Endothelial cell (in vitro differentiated cells): Measurements from ENCODE around the gene DVL1. TPM values are rescaled to one million over a fixed set of nuclear protein-coding genes. Genes with fewer than 3 reads are reported as not detected.

Experiments
- DNase-seq: peaks from one replicate; pipeline ENCODE4 v3.0.0; 2021; ENCODE audit warnings: low spot score
- H3K27ac Mint-ChIP-seq: one replicate; pipeline ENCODE4 v1.8.0; 2021; ENCODE audit warnings: mixed read lengths, inconsistent platforms; ENCODE audit not compliant: unreplicated experiment
- H3K27me3 Mint-ChIP-seq: one replicate; pipeline ENCODE4 v1.8.0; 2021; ENCODE audit warnings: mild to moderate bottlenecking, moderate library complexity, mixed read lengths, inconsistent platforms; ENCODE audit not compliant: unreplicated experiment
- H3K36me3 Mint-ChIP-seq: one replicate; pipeline ENCODE4 v1.8.0; 2021; ENCODE audit warnings: mild to moderate bottlenecking, low read depth, mixed read lengths, inconsistent platforms; ENCODE audit not compliant: unreplicated experiment
- H3K4me1 Mint-ChIP-seq: one replicate; pipeline ENCODE4 v1.8.0; 2021; ENCODE audit warnings: mild to moderate bottlenecking, mixed read lengths, inconsistent platforms; ENCODE audit not compliant: unreplicated experiment
- H3K4me3 Mint-ChIP-seq: one replicate; pipeline ENCODE4 v1.8.0; 2021; ENCODE audit warnings: mild to moderate bottlenecking, mixed read lengths, inconsistent platforms; ENCODE audit not compliant: unreplicated experiment
- H3K9me3 Mint-ChIP-seq: one replicate; pipeline ENCODE4 v1.8.0; 2021; ENCODE audit warnings: mixed read lengths, inconsistent platforms; ENCODE audit not compliant: unreplicated experiment
- CTCF ChIP-seq: fragments of 200-600 bp; sonication (generic); IDR thresholded peaks from one replicate; pipeline ENCODE4 v1.5.0; 2021; ENCODE audit warnings: antibody characterized with exemption; ENCODE audit not compliant: unreplicated experiment
- total RNA-seq: library from RNA; stranded (reverse); fragmentation: NEBNext Ultra II Directional; extraction: Animal tissue kit (Norgen Biotek cat#: 25700); gene quantifications from one replicate; pipeline ENCODE4 v1.2.1, GENCODE V29; 2021; ENCODE audit not compliant: unreplicated experiment

DVL1 gene
- total RNA-seq, 1 donor from 2014 or later = 26.7 TPM

GRCh38 chr1:1302951-1303509, 46.2 kb downstream of the DVL1 start:
- Mint-ChIP-seq H3K36me3 (no peaks in the 10 kb centered on the region), H3K27ac (no peak overlapping the region), H3K27me3 (peaks cover 10% of the 10 kb centered on the region), H3K9me3 (no peaks in the 10 kb centered on the region), H3K4me3 (no peak overlapping the region), H3K4me1 (peaks cover 15% of the 10 kb centered on the region)
- no peak for TF ChIP-seq CTCF
- no peak for DNase-seq

DNA sequence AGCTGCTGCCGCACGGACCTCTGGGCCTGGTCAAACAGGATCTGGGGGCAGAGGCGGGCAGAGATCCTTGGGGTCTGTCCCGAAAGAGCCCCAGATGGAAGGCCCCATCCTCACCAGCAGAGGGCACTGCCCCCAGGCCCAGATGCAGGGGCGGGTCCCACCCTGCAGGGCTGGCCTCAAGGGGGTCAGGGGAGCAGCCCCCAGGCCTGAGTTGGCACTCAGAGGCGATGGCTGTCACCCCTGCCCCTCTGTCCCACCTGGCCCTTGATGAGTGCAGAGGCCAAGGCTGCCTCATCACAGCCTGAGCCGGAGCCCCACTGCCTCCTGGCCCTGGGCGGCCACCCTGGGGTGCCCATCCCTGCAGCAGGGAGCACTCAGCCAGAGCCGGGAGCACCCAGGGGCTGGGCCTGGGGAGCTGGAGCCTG, 47.2 kb downstream of the DVL1 start:
- H3K27ac Mint-ChIP-seq = no peak overlapping the region
- H3K9me3 Mint-ChIP-seq = no peaks in the 10 kb centered on the region
- peak; percentile 71 for TF ChIP-seq CTCF
- peak; percentile 52 for DNase-seq
- no peaks in the 10 kb centered on the region for H3K36me3 Mint-ChIP-seq
- H3K27me3 Mint-ChIP-seq = peaks cover 10% of the 10 kb centered on the region
- H3K4me3 Mint-ChIP-seq = no peak overlapping the region
- peaks cover 14% of the 10 kb centered on the region for H3K4me1 Mint-ChIP-seq

GRCh38 chr1:1300352-1300739, 48.9 kb downstream of the DVL1 start:
- peaks cover 2% of the 10 kb centered on the region for H3K4me1 Mint-ChIP-seq
- H3K36me3 Mint-ChIP-seq = no peaks in the 10 kb centered on the region
- H3K9me3 Mint-ChIP-seq = no peaks in the 10 kb centered on the region
- no peak overlapping the region for H3K27ac Mint-ChIP-seq
- DNase-seq = no peak
- no peak overlapping the region for H3K4me3 Mint-ChIP-seq
- peaks cover 8% of the 10 kb centered on the region for H3K27me3 Mint-ChIP-seq
- TF ChIP-seq CTCF = peak; percentile 36

DNA sequence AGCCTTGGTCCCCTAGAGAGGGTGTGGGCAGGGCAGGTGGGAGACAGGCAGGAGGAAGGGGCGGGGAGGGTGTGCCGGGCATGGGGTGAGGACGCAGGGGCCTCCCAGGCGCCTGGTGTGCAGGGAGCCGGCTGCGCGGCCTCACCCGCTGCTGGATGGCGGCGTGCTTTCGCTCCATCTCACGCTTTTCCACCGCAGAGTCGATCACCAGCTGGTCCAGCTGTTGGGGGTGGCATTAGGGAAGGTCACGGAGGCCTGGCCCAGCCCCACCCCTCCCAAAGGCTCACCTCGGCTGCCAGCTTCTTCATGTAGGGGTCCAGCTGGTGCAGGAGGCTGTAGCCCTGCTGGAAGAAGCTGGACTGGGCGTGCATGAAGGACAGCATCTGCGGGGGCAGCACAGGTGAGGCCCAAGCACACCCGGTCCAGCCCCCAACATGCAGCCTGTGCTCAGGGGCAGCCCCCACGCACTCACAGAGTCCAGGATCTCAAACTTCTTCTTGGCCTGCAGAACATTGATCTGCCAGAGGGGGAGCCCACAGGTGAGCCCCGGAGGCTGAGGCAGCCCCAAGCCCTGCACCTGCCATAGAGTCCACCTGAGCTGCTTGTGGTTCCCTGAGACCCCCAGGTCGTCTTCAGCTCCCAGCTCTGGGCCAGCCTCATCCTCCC, 49.4 kb downstream of the DVL1 start:
- Mint-ChIP-seq H3K4me1 (peaks cover 2% of the 10 kb centered on the region), H3K9me3 (no peaks in the 10 kb centered on the region), H3K4me3 (no peak overlapping the region), H3K36me3 (no peaks in the 10 kb centered on the region), H3K27me3 (peaks cover 8% of the 10 kb centered on the region), H3K27ac (no peak overlapping the region)
- DNase-seq = no peak
- peak; percentile 56 for TF ChIP-seq CTCF
